Mammary epithelial cell (primary cell): Measurements from ENCODE around the gene LMNB1.

Source experiments
- EZH2 ChIP-seq: IDR thresholded peaks from 2 replicates; pipeline ENCODE4 v1.6.1; 2012; ENCODE audit warnings: low read length, inconsistent platforms, borderline replicate concordance
- TF ChIP-seq, protein P1 (sequence below), 2 donors: IDR thresholded peaks in 1 of 2; conservative IDR thresholded peaks in 1 of 2; 2 replicates each; pipeline ENCODE4 v1.5.1; 2011 to 2012; ENCODE audit warnings: inconsistent platforms in 2 of 2, low read length in 2 of 2, mild to moderate bottlenecking in 2 of 2, control low read depth in 1 of 2, low read depth in 1 of 2; ENCODE audit not compliant: insufficient read depth in 1 of 2; ENCODE audit errors: extremely low read depth in 1 of 2

- no peak for TF ChIP-seq EZH2
- TF ChIP-seq, protein P1, sequence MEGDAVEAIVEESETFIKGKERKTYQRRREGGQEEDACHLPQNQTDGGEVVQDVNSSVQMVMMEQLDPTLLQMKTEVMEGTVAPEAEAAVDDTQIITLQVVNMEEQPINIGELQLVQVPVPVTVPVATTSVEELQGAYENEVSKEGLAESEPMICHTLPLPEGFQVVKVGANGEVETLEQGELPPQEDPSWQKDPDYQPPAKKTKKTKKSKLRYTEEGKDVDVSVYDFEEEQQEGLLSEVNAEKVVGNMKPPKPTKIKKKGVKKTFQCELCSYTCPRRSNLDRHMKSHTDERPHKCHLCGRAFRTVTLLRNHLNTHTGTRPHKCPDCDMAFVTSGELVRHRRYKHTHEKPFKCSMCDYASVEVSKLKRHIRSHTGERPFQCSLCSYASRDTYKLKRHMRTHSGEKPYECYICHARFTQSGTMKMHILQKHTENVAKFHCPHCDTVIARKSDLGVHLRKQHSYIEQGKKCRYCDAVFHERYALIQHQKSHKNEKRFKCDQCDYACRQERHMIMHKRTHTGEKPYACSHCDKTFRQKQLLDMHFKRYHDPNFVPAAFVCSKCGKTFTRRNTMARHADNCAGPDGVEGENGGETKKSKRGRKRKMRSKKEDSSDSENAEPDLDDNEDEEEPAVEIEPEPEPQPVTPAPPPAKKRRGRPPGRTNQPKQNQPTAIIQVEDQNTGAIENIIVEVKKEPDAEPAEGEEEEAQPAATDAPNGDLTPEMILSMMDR (conservative IDR thresholded peaks at IDR 0.05 in 1 of 2, IDR thresholded peaks at IDR 0.05 in 1 of 2; ENCODE audit: extremely low read depth in 1 of 2, insufficient read depth in 1 of 2, low read depth in 1 of 2, low read length in 2 of 2): no peak
These were observed 30.6 kb upstream of the LMNB1 start for GRCh38 chr5:126746290-126746689.
